A673 (cell line): ENCODE data around the gene P2RY11.

ENCODE experiments used
- EZH2 ChIP-seq: fragments of 200-600 bp; sonication (generic); IDR thresholded peaks from 2 replicates; pipeline ENCODE4 v1.6.1; 2017; ENCODE audit warnings: borderline replicate concordance, low read depth, mild to moderate bottlenecking, mixed read lengths, antibody characterized with exemption, low read length; ENCODE audit not compliant: poor library complexity, severe bottlenecking
- TF ChIP-seq, protein P1 (sequence below): fragments of 300-800, 200-600 bp; sonication (generic); conservative IDR thresholded peaks from 2 replicates; pipeline ENCODE4 v1.5.1; 2017; ENCODE audit warnings: low read depth, mild to moderate bottlenecking, antibody characterized with exemption, low read length, moderate library complexity, mixed read lengths

DNA sequence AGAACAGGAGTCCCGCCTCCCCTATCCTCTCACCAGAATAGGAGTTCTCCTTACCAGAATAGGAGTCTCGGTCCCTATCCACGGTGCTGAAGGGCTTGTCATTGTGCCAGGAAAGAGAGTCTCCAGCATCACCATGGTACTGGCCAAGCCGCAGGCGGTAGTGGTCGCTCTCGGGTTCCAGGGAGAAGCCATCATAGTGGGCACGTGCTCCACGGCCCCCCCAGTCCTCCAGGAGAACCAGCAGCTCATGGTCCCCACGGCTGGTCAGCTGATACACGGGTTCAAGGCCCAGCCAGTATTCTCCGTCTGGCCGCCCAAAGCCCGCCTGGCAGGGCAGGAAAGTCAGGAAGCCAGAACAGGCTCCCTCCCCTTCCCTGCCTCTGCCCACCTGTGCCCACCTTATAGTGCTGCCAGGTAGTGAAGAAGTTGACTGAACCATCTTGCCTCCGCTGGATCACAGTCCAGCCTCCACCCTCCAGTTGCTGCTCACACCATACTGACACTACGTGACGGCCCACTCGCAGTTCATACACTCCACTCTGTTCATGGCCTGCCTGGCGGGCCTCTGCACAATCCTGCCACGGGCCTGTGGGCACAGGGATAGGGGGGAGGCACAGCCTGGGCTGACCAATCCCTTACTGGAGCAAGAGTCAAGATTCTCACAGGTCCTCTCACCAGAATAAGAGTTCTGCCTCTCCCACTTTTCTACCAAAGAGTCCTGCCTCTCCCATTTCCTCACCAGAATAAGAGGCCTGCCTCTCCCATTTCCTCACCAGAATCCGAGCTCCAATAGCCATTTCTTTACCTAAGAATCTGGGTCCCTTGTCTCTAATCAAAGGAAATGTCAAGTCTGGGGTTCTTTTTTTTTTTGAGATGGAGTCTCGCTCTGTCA lies 18.0 kb upstream of the P2RY11 start:
- TF ChIP-seq EZH2, result no peak
- TF ChIP-seq, protein P1, sequence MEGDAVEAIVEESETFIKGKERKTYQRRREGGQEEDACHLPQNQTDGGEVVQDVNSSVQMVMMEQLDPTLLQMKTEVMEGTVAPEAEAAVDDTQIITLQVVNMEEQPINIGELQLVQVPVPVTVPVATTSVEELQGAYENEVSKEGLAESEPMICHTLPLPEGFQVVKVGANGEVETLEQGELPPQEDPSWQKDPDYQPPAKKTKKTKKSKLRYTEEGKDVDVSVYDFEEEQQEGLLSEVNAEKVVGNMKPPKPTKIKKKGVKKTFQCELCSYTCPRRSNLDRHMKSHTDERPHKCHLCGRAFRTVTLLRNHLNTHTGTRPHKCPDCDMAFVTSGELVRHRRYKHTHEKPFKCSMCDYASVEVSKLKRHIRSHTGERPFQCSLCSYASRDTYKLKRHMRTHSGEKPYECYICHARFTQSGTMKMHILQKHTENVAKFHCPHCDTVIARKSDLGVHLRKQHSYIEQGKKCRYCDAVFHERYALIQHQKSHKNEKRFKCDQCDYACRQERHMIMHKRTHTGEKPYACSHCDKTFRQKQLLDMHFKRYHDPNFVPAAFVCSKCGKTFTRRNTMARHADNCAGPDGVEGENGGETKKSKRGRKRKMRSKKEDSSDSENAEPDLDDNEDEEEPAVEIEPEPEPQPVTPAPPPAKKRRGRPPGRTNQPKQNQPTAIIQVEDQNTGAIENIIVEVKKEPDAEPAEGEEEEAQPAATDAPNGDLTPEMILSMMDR, result no peak
